HG03342 (cell line): ENCODE data around the gene MORN1.

Experiments
- ATAC-seq: cut with Tn5 transposase; IDR thresholded peaks from one replicate; pipeline ENCODE4 v1.9.1; 2021; ENCODE audit warnings: mild to moderate bottlenecking, moderate library complexity; ENCODE audit not compliant: unreplicated experiment

The MORN1 gene

GRCh38 chr1:2405588-2406295 lies 14.4 kb upstream of the MORN1 start:
- no peak for ATAC-seq

GRCh38 chr1:2404890-2405511 lies 13.6 kb upstream of the MORN1 start:
- ATAC-seq, result no peak

- no peak for ATAC-seq
These were observed 13.0 kb upstream of the MORN1 start for GRCh38 chr1:2404142-2404889.

GRCh38 chr1:2403273-2403672 lies 11.9 kb upstream of the MORN1 start:
- ATAC-seq, result no peak

- ATAC-seq, result no peak
These were observed 11.1 kb upstream of the MORN1 start for GRCh38 chr1:2402420-2402819.

- ATAC-seq, result no peak
These were observed 9.7 kb upstream of the MORN1 start for GRCh38 chr1:2400950-2401649.

- no peak for ATAC-seq
These were observed 9.2 kb upstream of the MORN1 start for GRCh38 chr1:2400576-2400909.

GRCh38 chr1:2399890-2400575 lies 8.7 kb upstream of the MORN1 start:
- no peak for ATAC-seq

GRCh38 chr1:2398871-2399270 lies 7.5 kb upstream of the MORN1 start:
- ATAC-seq, result no peak

- ATAC-seq, result no peak
These were observed 5.8 kb upstream of the MORN1 start for GRCh38 chr1:2397007-2397679.

- no peak for ATAC-seq
These were observed 5.1 kb upstream of the MORN1 start for GRCh38 chr1:2396476-2396875.

- ATAC-seq, result no peak
These were observed 4.7 kb upstream of the MORN1 start for GRCh38 chr1:2396059-2396458.

- ATAC-seq, result no peak
These were observed 3.9 kb upstream of the MORN1 start for GRCh38 chr1:2395245-2395644.

- no peak for ATAC-seq
These were observed 3.4 kb upstream of the MORN1 start for GRCh38 chr1:2394761-2395160.

GRCh38 chr1:2394220-2394619 lies 2.9 kb upstream of the MORN1 start:
- ATAC-seq, result no peak

GRCh38 chr1:2393471-2393877 lies 2.1 kb upstream of the MORN1 start:
- ATAC-seq, result no peak

GRCh38 chr1:2392686-2393085 lies 1.3 kb upstream of the MORN1 start:
- no peak for ATAC-seq

GRCh38 chr1:2391931-2392509 lies 666 bp upstream of the MORN1 start:
- peak; percentile 25 for ATAC-seq

- no peak for ATAC-seq
These were observed 1.7 kb downstream of the MORN1 start for GRCh38 chr1:2389644-2390043.
